A549 (cell line): ENCODE results near the gene MOXD1. TPM values are rescaled to one million over a fixed set of nuclear protein-coding genes. Genes with fewer than 3 reads are reported as not detected.
"Not testable (repeated sequence)": the region's sequence is repeated elsewhere in the genome, so short reads cannot be mapped to it uniquely, and the experiment has no call there.

Experiments used
- ATAC-seq, 2 experiments: fragments of 200-7000 bp in 1 of 2; fragments of >200 bp in 1 of 2; cut with Nextera tagmentation in 1 of 2; cut with Tn5 transposase in 1 of 2; 3 replicates each; pipeline versions ENCODE4 v1.8.0 to v1.9.1; 2018 to 2020; ENCODE audit warnings: mild to moderate bottlenecking in 1 of 2, moderate library complexity in 1 of 2
- CTCF ChIA-PET: fragments of 300-600 bp; sonication (Branson Sonifier 250); formaldehyde crosslinking; extraction: SDS; loops from one replicate; lab custom pipeline; 2021; ENCODE audit warnings: antibody characterized with exemption, inconsistent platforms; lab: Yijun Ruan, JAX
- POLR2A ChIA-PET: fragments of 350-600 bp; formaldehyde crosslinking; extraction: SDS; loops from one replicate; lab custom pipeline; 2021; ENCODE audit warnings: antibody characterized with exemption, inconsistent platforms; lab: Yijun Ruan, JAX
- DNase-seq, 2 experiments: peaks; one replicate each; pipeline versions ENCODE4 v3.0.0 to v3.0.0-alpha.2; 2011 to 2016; ENCODE audit warnings: low read depth in 1 of 2, low spot score in 1 of 2
- FAIRE-seq: peaks from 2 replicates; lab custom pipeline; 2011; peaks lifted over from hg19 to GRCh38; lab: Jason Lieb, UNC
- H3K27ac ChIP-seq, 2 experiments: fragments of >200 bp; sonication (Bioruptor Twin); formaldehyde crosslinking; 3 replicates each; pipeline ENCODE4 v1.5.1; 2016 to 2017
- H3K4me1 ChIP-seq: fragments of >200 bp; sonication (Bioruptor Twin); formaldehyde crosslinking; 3 replicates; pipeline ENCODE4 v1.6.1; 2016
- H3K4me2 ChIP-seq: fragments of >200 bp; sonication (Bioruptor Twin); formaldehyde crosslinking; 3 replicates; pipeline ENCODE4 v1.6.1; 2016
- H3K4me3 ChIP-seq: fragments of >200 bp; sonication (Bioruptor Twin); formaldehyde crosslinking; 3 replicates; pipeline ENCODE4 v1.5.1; 2016
- H3K9me3 ChIP-seq: fragments of >200 bp; sonication (Bioruptor Twin); formaldehyde crosslinking; 3 replicates; pipeline ENCODE4 v1.6.1; 2016
- ATOH8 ChIP-seq: fragments of 250-450 bp; sonication (Bioruptor Pico); IDR thresholded peaks from 2 replicates; pipeline ENCODE4 v1.5.0; 2020; ENCODE audit warnings: low read depth, mild to moderate bottlenecking, moderate library complexity
- CBX2 ChIP-seq: fragments of 200-600 bp; sonication (generic); IDR thresholded peaks from 2 replicates; pipeline ENCODE4 v1.6.1; 2016; ENCODE audit warnings: low read depth, mild to moderate bottlenecking, borderline replicate concordance
- CBX8 ChIP-seq: fragments of 200-600 bp; sonication (generic); IDR thresholded peaks from 2 replicates; pipeline ENCODE4 v1.6.1; 2016
- EP300 ChIP-seq, 2 experiments: fragments of >200 bp; sonication (Bioruptor Twin); formaldehyde crosslinking; IDR thresholded peaks; 2 replicates in 1 of 2; 3 replicates in 1 of 2; pipeline ENCODE4 v1.6.1; 2016 to 2017
- FOSB ChIP-seq: fragments of 250-450 bp; sonication (Bioruptor Pico); IDR thresholded peaks from 2 replicates; pipeline ENCODE4 v1.5.0; 2020; ENCODE audit warnings: mild to moderate bottlenecking, moderate library complexity
- GATA3 ChIP-seq: IDR thresholded peaks from 2 replicates; pipeline ENCODE4 v1.6.1; 2012; ENCODE audit warnings: borderline replicate concordance
- MAZ ChIP-seq: fragments of 150-350 bp; IDR thresholded peaks from 2 replicates; pipeline ENCODE4 v1.6.1; 2014; ENCODE audit warnings: antibody characterized with exemption, low read depth, low read length, borderline replicate concordance
- NFE2L2 ChIP-seq: fragments of 150-350 bp; conservative IDR thresholded peaks from 2 replicates; pipeline ENCODE4 v1.6.1; 2014; ENCODE audit warnings: low read length
- NPAS2 ChIP-seq: fragments of 250-450 bp; sonication (Bioruptor Pico); IDR thresholded peaks from 2 replicates; pipeline ENCODE4 v1.8.0; 2022; ENCODE audit warnings: mild to moderate bottlenecking, moderate library complexity, borderline replicate concordance
- POLR2AphosphoS2 ChIP-seq: conservative IDR thresholded peaks from 2 replicates; pipeline ENCODE4 v1.6.1; 2012; ENCODE audit warnings: low read length, improper control_type of control experiment, inconsistent platforms
- REST ChIP-seq: fragments of 200-600 bp; sonication (generic); IDR thresholded peaks from 2 replicates; pipeline ENCODE4 v1.6.1; 2016; ENCODE audit warnings: antibody characterized with exemption, mild to moderate bottlenecking, moderate library complexity
- ZC3H11A ChIP-seq: fragments of 450-650 bp; IDR thresholded peaks from 2 replicates; pipeline ENCODE4 v1.6.1; 2014; ENCODE audit warnings: antibody characterized with exemption, mild to moderate bottlenecking
- WGBS: methylation state at CpG from one replicate; pipeline ENCODE4 v1.1.6; 2017; ENCODE audit errors: missing lambda C conversion rate; 5-methylcytosine and 5-hydroxymethylcytosine counted together
- polyA plus RNA-seq, 4 experiments: library from polyadenylated mRNA; depleted of rRNA in 3 of 4; stranded (reverse); fragments of >200 nt; fragmentation: RNase III in 1 of 4; extraction: RNeasy Plus Mini Kit Qiagen cat#74134 plus additional on column Dnase treatment in 1 of 4; gene quantifications; 2 replicates in 3 of 4; 3 replicates in 1 of 4; pipeline ENCODE4 v1.2.3, GENCODE V29; 2011 to 2017
- TF ChIP-seq, protein P1 (sequence below): fragments of >200 bp; sonication (Bioruptor Twin); formaldehyde crosslinking; IDR thresholded peaks from 3 replicates; pipeline ENCODE4 v1.5.1; 2016

MOXD1 gene
- polyA plus RNA-seq, 2 of the 4 experiments (the other 2 are of a cell fraction): 1.4 to 2.4 TPM

DNA sequence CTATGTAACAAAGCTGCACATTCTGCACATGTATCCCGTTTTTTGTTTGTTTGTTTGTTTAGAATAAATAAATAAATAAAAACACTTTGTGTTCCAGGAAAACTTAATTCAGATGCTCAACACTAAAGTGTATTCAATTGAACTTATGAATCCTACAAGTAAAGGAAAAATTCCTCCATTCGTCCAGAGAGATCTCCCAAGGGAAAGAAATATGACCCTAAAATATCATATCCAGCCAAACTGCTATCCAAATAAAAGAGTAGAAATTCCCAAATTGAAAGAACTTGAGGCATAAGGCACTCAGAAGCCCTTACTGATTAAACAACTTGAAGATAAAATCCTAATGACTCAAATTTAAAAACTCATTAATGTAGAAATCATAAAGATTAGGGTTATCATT lies 90.4 kb downstream of the MOXD1 start:
- 28% methylated on average over 2 of the region's 2 CpGs for WGBS
- POLR2A ChIA-PET: no interaction called here
- H3K4me3 ChIP-seq: no peak overlapping the region
- ATAC-seq: no peak
- no peak for DNase-seq
- H3K4me2 ChIP-seq: no peak overlapping the region
- no peaks in the 10 kb centered on the region for H3K4me1 ChIP-seq
- no peaks in the 10 kb centered on the region for H3K9me3 ChIP-seq
- no peak overlapping the region for H3K27ac ChIP-seq
- CTCF ChIA-PET: no interaction called here
- TF ChIP-seq POLR2AphosphoS2 (no peak), REST (no peak), ATOH8 (no peak), MAZ (no peak), FOSB (no peak), NPAS2 (CRISPR knock-in tag) (no peak), CBX2 (no peak), ZC3H11A (no peak), GATA3 (no peak)
- TF ChIP-seq, protein P1, sequence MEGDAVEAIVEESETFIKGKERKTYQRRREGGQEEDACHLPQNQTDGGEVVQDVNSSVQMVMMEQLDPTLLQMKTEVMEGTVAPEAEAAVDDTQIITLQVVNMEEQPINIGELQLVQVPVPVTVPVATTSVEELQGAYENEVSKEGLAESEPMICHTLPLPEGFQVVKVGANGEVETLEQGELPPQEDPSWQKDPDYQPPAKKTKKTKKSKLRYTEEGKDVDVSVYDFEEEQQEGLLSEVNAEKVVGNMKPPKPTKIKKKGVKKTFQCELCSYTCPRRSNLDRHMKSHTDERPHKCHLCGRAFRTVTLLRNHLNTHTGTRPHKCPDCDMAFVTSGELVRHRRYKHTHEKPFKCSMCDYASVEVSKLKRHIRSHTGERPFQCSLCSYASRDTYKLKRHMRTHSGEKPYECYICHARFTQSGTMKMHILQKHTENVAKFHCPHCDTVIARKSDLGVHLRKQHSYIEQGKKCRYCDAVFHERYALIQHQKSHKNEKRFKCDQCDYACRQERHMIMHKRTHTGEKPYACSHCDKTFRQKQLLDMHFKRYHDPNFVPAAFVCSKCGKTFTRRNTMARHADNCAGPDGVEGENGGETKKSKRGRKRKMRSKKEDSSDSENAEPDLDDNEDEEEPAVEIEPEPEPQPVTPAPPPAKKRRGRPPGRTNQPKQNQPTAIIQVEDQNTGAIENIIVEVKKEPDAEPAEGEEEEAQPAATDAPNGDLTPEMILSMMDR: no peak
- FAIRE-seq: no peak

DNA sequence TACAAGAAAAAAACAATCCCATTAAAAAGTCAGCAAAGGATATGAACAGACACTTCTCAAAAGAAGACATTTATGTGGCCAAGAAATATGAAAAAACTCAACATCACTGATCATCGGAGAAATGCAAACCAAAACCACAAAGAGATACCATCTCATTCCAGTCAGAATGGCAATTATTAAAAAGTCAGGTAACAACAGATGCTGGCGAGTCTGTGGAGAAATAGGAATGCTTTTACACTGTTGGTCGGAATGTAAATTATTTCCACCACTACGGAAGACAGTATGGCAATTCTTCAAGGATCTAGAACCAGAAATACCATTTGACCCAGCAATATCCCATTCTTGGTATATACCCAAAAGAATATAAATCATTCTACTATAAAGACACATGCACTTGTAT lies 91.1 kb downstream of the MOXD1 start:
- H3K9me3 ChIP-seq, CTCF ChIA-PET, H3K27ac ChIP-seq, POLR2A ChIA-PET, DNase-seq, H3K4me2 ChIP-seq, H3K4me3 ChIP-seq, ATAC-seq, FAIRE-seq, H3K4me1 ChIP-seq: not testable (repeated sequence)
- WGBS: 49% methylated on average over 4 of the region's 4 CpGs

DNA sequence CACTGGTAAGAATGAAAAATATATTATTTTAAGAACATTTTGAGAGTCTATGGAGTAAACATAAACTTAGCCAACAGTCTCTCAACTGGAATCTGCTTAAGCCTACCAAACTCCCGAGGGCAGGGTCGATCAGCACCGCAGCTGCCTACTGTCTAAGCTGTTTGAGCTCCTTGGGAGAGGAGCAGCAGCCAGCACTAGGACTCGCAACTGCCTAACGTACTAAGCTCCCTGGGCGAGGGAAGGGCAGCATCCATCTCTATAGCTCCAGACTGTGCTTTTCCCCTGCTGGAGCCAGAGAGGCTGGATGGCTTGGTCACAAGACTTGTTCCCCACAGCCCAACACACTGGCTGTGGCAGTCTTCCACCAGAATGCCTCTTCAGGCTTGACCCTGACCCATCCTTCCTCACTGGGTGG lies 96.4 kb downstream of the MOXD1 start:
- TF ChIP-seq MAZ (no peak), EP300 (IDR thresholded peaks at IDR 0.05) (no peak), CBX8 (no peak), NFE2L2 (no peak)
- WGBS: 36% methylated on average over 3 of the region's 6 CpGs
- Histone ChIP-seq H3K4me1 (no peaks in the 10 kb centered on the region), H3K4me2 (no peak overlapping the region), H3K9me3 (no peaks in the 10 kb centered on the region), H3K27ac (no peak overlapping the region), H3K4me3 (no peak overlapping the region)
- DNase-seq (no peak), ATAC-seq (no peak), FAIRE-seq (no peak)
- CTCF ChIA-PET: interaction anchor here (0.6 to 1.7 kb wide), 5 partner anchors 25 to 380 kb away, joined by 3 to 6 read pairs (median 3); no protein-coding TSS in a partner anchor
- POLR2A ChIA-PET: no interaction called here
